IPS DF 6.9 (cell line): Measurements from ENCODE around the gene ZIC4.

ENCODE experiments used
- DNase-seq: peaks from one replicate; pipeline ENCODE4 v3.0.0-alpha.2; 2013; ENCODE audit warnings: low read depth, low spot score
- H3K27ac ChIP-seq: one replicate; pipeline ENCODE4 v1.5.1; 2013; ENCODE audit warnings: low read length, control low read depth
- H3K27me3 ChIP-seq: 2 replicates; pipeline ENCODE4 v1.6.1; 2013; ENCODE audit warnings: mild to moderate bottlenecking, low read length; ENCODE audit not compliant: control insufficient read depth, insufficient read depth
- H3K36me3 ChIP-seq: 2 replicates; pipeline ENCODE4 v1.6.1; 2013; ENCODE audit warnings: low read length; ENCODE audit not compliant: control insufficient read depth, insufficient read depth
- H3K4me1 ChIP-seq: 2 replicates; pipeline ENCODE4 v1.6.1; 2013; ENCODE audit warnings: low read length; ENCODE audit not compliant: control insufficient read depth, insufficient read depth
- H3K4me3 ChIP-seq: 2 replicates; pipeline ENCODE4 v1.5.1; 2013; ENCODE audit warnings: mild to moderate bottlenecking, low read length
- H3K9me3 ChIP-seq: 2 replicates; pipeline ENCODE4 v1.6.1; 2013; ENCODE audit warnings: low read length, inconsistent platforms; ENCODE audit not compliant: control insufficient read depth, insufficient read depth
- WGBS: extraction: QIAGEN DNeasy Blood & Tissue Kit; methylation state at CpG from one replicate; pipeline ENCODE4 v1.1.7; 2013; ENCODE audit warnings: mixed read lengths, missing lambda C conversion rate; ENCODE audit not compliant: insufficient read length, insufficient coverage; 5-methylcytosine and 5-hydroxymethylcytosine counted together

ZIC4 gene

DNA sequence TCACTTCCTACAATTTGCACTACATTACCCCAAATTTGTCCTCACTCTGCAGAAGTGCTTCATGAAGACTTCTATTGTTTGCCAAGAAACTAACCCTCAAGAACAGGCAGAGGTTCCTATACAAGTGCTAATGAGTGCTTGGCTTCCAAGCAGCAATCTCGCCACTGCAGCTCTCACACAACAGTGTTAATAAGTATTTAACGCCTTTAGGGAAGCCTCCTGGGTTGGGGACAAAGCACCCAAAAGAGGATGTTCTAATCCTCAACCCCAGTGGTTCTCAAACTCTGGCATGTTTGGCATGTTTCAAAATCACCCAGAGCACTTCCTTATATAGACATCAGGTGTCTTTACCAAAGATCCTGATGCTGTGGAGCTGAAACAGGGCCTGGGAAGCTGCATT lies 64.6 kb downstream of the ZIC4 start:
- Histone ChIP-seq H3K36me3 (no peaks in the 10 kb centered on the region), H3K27me3 (no peaks in the 10 kb centered on the region), H3K4me3 (no peak overlapping the region), H3K4me1 (no peaks in the 10 kb centered on the region), H3K9me3 (no peaks in the 10 kb centered on the region), H3K27ac (no peak overlapping the region)
- WGBS, result no CpG with 5 or more reads among the region's 2 CpGs
- peak; percentile 84 for DNase-seq

DNA sequence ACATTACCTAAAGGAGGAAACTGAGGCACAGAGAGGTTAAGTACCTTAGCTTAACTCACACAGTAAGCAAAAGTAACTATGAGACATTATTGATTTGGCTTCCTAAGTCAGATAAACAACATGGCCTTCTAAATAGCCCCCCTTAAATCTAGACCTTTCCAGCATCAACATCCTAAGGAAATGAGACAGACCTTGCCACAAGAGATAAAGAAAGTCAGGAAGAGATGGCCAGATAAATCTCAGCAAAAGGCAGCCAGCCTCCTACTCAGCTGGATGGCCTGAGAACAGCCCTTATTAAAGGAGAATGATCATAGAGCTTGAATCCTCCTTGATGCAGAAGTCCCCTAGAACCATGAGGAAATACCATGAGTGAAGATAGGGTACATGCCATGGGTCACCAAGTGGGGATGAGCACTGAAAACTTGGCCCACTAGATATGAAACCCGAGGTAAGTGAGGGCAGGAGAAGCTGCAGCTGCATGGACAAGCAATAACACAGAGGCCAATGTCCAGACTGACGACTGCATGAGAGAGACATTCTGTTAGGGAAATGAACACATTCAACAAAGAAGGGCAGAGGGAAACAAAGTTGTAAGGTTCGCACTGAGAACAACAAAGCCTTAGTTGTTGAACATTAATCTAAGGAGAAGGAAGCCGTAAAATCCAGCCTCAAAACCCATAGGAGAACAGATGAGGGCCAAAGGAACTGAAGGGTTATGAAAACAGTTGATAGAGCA lies 69.6 kb downstream of the ZIC4 start:
- H3K36me3 ChIP-seq, result no peaks in the 10 kb centered on the region
- no peak overlapping the region for H3K27ac ChIP-seq
- H3K9me3 ChIP-seq, result no peaks in the 10 kb centered on the region
- WGBS, result no CpG with 5 or more reads among the region's 4 CpGs
- H3K4me3 ChIP-seq, result no peak overlapping the region
- no peaks in the 10 kb centered on the region for H3K4me1 ChIP-seq
- DNase-seq, result no peak
- H3K27me3 ChIP-seq, result no peaks in the 10 kb centered on the region
